OCI-LY7 (cell line): Measurements from ENCODE around the gene CEP19.

Source experiments
- CTCF ChIP-seq: fragments of 200-600 bp; sonication (generic); conservative IDR thresholded peaks from 2 replicates; pipeline ENCODE4 v1.5.1; 2014; ENCODE audit warnings: mild to moderate bottlenecking, antibody characterized with exemption, low read length, moderate library complexity, mixed read lengths
- EZH2phosphoT487 ChIP-seq: fragments of 200-600 bp; sonication (generic); IDR thresholded peaks from 2 replicates; pipeline ENCODE4 v1.6.1; 2018; ENCODE audit warnings: low read depth, borderline replicate concordance, mild to moderate bottlenecking, mixed run types, antibody characterized with exemption, low read length, moderate library complexity, mixed read lengths

GRCh38 chr3:196699749-196700148 is 12.3 kb downstream of the CEP19 start:
- TF ChIP-seq CTCF, result no peak
- TF ChIP-seq EZH2phosphoT487, result no peak
